Measurements from ENCODE around the gene THOC6.

THOC6 gene

GRCh38 chr16:2991566-2992261, 32.1 kb upstream of the THOC6 start:
- no peak for DNase-seq (ENCODE audit: extremely low read depth in 1 of 2, low read depth in 1 of 2)

GRCh38 chr16:2992383-2993081, 31.3 kb upstream of the THOC6 start:
- DNase-seq (ENCODE audit: extremely low read depth in 1 of 2, low read depth in 1 of 2): no peak

GRCh38 chr16:2996298-2996697, 27.5 kb upstream of the THOC6 start:
- DNase-seq (ENCODE audit: extremely low read depth in 1 of 2, low read depth in 1 of 2): no peak

DNA sequence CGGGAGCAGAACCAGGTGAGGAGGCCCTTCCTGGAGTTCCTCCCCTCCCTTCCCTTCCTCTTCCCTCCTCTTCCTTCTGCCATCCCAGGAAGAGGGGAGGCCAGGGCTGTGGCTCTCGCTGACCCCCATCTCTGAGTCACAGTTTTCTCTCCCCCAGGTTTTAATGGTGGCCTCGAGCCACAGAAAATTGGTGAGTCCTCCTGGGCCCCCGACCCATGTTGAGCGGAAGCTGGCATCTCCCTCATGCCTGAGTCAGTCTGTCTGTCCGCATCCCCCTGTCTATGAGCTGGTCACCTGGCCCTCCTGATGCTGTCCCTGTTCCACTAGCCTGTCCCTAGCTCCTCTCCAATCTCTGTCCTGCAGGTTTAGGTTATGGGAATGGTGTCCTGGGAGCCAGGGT, 23.9 kb upstream of the THOC6 start:
- DNase-seq (ENCODE audit: extremely low read depth in 1 of 2, low read depth in 1 of 2): no peak

DNA sequence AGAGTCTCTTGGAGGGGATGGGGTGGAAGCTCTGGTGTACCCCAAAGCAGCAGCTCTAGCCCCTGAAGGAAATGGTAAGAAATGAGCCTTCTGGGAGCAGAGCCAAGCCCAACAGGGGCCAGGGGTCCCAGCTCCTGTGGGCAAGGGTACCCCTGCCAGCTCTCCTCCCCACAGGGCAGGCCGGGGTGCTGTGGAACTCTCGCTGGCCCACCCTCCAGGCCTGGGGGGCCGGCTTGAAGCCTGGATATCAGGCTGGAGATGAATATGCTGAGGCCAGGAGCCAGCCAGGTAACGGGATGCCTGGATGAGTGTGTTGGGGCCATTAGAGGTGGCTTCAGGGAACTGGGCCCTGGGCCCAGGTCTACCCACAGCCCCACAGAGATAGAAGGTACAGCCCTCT, 23.3 kb upstream of the THOC6 start:
- DNase-seq (ENCODE audit: extremely low read depth in 1 of 2, low read depth in 1 of 2): no peak

DNA sequence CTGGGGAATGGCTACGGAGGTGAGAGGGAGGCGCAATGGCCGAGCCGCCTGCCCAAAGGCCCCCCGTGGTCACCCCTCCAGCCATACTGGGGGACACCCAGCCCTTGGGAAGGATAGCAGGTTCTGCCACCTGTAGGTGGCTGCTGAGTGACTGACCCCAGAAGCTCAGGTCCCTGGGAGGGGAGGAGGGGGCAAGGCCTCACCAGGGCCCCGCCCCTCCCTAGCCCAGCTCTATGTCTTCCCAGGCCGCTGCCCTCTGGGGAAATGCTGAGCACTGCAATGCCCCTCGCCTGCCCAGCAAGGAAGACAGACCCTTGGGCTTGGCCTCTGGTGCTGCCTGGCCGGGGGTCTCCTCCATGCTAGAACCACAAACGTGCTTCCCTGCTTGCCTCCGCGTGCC, 22.5 kb upstream of the THOC6 start:
- DNase-seq (ENCODE audit: extremely low read depth in 1 of 2, low read depth in 1 of 2): no peak

DNA sequence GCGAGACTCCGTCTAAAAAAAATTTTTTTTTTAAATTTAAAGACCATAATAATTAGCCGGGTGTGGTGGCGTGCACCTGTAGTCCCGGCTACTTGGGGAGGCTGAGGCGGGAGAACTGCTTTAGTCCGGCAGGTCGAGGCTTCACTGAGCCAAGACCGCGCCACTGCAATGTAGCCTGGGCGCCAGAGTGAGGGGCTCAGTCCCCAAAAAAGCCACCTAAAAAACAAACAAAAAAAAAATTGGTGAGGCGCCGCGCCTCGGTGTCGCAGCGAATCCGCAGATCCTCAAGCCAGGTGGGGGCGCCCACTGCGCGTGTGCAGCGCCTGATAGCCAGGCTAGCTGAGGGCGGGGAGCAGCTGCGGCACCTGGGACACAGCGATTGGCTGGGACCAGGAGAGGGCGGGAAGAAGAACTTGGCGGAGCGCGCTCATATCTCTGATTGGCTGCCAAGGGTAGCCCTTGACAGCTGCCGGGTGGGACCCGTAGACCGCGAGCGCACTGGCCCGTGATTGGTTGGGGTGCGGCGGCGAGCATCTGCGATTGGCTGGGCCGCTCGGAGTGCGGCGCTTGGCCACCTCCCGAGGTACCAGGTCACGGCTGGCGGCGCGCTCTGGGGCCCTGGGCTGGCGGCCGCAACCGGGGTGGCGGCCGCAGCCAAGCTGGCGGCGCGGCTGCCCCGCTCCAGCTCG, 20.1 kb upstream of the THOC6 start:
- peak; percentile 93 to 98 for DNase-seq (ENCODE audit: extremely low read depth in 1 of 2, low read depth in 1 of 2)

- DNase-seq (ENCODE audit: extremely low read depth in 1 of 2, low read depth in 1 of 2): no peak
Measured at GRCh38 chr16:3004319-3004718, 19.5 kb upstream of the THOC6 start.

GRCh38 chr16:3004781-3005284, 19.0 kb upstream of the THOC6 start:
- DNase-seq (ENCODE audit: extremely low read depth in 1 of 2, low read depth in 1 of 2): no peak

GRCh38 chr16:3007059-3007956, 16.5 kb upstream of the THOC6 start:
- no peak for DNase-seq (ENCODE audit: extremely low read depth in 1 of 2, low read depth in 1 of 2)

GRCh38 chr16:3007957-3008689, 15.7 kb upstream of the THOC6 start:
- no peak for DNase-seq (ENCODE audit: extremely low read depth in 1 of 2, low read depth in 1 of 2)

- DNase-seq (ENCODE audit: extremely low read depth in 1 of 2, low read depth in 1 of 2): no peak
Measured at GRCh38 chr16:3008690-3009037, 15.2 kb upstream of the THOC6 start.

- DNase-seq (ENCODE audit: extremely low read depth in 1 of 2, low read depth in 1 of 2): no peak
Measured at GRCh38 chr16:3009568-3010390, 14.1 kb upstream of the THOC6 start.

DNA sequence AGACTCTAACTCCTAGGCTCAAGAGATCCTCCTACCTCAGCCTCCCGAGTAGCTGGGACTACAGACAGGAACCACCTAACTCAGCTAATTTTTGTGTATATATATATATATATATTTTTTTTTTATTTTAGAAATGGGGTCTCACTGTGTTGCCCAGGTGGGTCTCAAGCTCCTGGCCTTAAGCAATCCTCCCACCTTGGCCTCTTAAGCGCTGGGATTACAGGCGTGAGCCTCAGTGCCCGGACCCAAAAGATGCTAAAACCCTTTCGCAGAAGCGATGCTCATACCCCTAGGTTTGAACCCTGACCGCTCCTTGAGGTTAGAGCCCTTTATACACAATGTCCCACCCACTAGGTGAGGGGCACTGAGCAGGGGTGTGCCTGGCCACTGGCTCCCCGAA, 13.3 kb upstream of the THOC6 start:
- no peak for DNase-seq (ENCODE audit: extremely low read depth in 1 of 2, low read depth in 1 of 2)

DNA sequence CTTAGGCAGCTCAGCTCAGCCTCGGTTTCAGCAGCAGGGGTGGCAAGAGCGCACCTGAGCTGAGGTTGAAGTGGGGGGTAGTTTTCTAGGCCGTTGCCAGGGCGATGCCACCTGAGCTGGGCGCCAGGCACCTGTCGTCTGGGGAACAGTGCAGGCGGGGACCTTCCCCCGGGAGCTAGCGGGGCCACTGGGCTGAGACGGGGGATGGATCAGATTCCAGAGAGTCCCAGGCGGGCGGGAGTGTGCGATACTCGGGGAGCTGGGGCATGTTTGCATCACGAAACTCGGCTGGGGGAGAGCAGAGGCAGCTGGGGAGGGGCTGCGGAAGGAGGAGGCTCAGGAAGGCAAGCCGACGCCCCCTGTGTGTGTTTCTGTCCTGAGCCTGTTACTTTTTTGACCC, 11.6 kb upstream of the THOC6 start:
- DNase-seq (ENCODE audit: extremely low read depth in 1 of 2, low read depth in 1 of 2): no peak

GRCh38 chr16:3012828-3013420, 10.9 kb upstream of the THOC6 start, which contains the start of gene CLDN9:
Gene CLDN9 (plus strand): TSS chr16:3012923. CDS start chr16:3013363, 440 bp downstream.
- no peak for DNase-seq (ENCODE audit: extremely low read depth in 1 of 2, low read depth in 1 of 2)

- DNase-seq (ENCODE audit: extremely low read depth in 1 of 2, low read depth in 1 of 2): no peak
Measured at GRCh38 chr16:3013491-3013951, 10.3 kb upstream of the THOC6 start.

DNA sequence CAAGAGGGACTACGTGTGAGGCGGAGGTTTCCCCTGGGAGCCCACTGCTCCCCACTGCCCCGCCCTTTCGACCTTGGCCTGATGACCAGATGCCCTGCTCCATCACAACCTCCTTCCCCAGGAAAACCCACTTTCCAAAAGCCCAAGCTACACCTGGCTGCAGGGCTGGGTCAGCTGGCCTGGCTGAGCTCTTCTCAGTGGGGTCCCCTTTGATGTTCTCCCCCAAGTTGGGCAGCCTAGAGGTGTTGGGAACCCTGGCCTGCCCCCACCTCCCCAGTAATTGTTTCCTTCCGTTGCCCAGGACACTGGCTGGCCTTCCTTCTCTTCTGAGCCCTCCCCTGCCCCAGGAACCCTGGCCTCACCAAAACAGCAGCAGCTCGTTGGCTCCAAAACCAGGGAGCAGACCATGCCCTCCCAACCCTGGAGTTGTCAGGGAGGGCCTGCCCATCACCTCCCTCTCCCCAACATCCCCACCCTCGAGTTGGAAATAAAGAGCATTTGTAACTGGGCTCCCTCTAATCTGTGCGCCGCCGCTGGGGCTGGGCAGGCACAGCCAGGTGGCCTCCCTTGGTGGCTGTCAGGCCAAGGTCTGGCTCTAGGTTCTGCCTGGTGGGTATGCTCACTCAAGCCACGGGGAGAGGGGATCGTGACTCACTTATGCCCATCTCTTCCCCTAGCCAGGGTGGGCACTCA, 9.7 kb upstream of the THOC6 start:
- no peak for DNase-seq (ENCODE audit: extremely low read depth in 1 of 2, low read depth in 1 of 2)
